ENCODE data around the gene TP53TG5.

Gene TP53TG5

DNA sequence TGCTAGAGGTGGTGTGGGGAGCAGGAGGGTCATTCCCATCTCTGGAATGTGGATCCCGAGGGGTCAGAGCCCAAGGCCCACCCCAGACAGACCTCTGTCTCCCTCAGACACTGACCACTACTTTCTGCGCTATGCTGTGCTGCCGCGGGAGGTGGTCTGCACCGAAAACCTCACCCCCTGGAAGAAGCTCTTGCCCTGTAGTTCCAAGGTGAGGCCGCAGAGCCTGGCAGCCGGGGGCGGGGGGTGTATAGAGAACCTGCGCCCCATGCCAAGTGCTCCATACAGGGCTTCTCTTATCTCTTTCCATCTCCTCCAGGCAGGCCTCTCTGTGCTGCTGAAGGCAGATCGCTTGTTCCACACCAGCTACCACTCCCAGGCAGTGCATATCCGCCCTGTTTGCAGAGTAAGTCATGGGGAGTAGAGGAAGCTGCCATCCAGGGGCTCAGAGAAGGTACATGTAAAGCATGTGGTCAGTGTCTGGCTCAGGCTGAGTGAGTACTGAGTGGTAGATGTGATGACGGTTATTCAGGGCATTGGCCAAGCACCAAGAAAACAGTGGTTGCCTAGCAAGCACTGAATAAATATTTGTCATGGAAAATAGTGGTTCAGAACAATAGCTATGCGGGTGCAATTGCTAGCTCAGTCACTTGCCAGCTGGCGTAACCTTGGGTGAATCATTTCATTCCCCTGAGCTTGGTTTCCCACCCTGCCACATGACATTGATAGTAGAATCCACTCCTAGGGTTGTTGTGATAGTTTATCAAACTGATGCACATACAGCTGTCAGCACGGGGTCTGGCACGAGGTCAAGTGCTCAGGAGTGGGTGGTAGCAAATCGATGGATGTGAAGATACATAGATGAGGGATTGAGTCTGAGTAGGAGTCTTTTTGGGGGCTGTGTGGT lies 41.3 kb upstream of the TP53TG5 start:
- no peak overlapping the region for H3K4me3 ChIP-seq (ENCODE audit: control insufficient read depth, low read depth, low read length)
- TF ChIP-seq, protein P1, sequence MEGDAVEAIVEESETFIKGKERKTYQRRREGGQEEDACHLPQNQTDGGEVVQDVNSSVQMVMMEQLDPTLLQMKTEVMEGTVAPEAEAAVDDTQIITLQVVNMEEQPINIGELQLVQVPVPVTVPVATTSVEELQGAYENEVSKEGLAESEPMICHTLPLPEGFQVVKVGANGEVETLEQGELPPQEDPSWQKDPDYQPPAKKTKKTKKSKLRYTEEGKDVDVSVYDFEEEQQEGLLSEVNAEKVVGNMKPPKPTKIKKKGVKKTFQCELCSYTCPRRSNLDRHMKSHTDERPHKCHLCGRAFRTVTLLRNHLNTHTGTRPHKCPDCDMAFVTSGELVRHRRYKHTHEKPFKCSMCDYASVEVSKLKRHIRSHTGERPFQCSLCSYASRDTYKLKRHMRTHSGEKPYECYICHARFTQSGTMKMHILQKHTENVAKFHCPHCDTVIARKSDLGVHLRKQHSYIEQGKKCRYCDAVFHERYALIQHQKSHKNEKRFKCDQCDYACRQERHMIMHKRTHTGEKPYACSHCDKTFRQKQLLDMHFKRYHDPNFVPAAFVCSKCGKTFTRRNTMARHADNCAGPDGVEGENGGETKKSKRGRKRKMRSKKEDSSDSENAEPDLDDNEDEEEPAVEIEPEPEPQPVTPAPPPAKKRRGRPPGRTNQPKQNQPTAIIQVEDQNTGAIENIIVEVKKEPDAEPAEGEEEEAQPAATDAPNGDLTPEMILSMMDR (IDR thresholded peaks at IDR 0.05; ENCODE audit: control insufficient read depth, insufficient read depth, low read depth, low read length, missing control alignments): no peak
- peak; percentile 93 for DNase-seq (ENCODE audit: low read depth)

DNA sequence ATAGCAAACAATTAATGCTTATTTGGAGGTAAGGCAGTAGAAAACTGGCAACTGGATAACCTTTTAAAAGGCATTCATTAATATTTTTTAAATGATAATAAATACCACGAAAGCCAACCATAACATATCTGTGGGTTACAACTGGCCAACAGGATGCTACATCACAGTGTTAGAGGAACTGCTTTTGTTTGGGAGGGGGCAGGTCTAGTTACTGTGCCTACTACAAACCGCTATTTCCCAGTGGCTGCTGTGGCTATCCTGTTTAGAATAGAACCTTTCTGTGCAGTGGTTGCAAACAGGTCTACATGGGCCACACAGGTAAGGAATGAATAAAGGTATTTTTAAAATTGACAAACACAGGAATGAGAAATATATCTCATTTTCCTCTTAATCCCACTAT lies 38.8 kb upstream of the TP53TG5 start:
- H3K4me3 ChIP-seq (ENCODE audit: control insufficient read depth, low read depth, low read length): peak overlapping the region; percentile 97
- DNase-seq (ENCODE audit: low read depth): no peak
- TF ChIP-seq, protein P1 (IDR thresholded peaks at IDR 0.05; ENCODE audit: control insufficient read depth, insufficient read depth, low read depth, low read length, missing control alignments): no peak

DNA sequence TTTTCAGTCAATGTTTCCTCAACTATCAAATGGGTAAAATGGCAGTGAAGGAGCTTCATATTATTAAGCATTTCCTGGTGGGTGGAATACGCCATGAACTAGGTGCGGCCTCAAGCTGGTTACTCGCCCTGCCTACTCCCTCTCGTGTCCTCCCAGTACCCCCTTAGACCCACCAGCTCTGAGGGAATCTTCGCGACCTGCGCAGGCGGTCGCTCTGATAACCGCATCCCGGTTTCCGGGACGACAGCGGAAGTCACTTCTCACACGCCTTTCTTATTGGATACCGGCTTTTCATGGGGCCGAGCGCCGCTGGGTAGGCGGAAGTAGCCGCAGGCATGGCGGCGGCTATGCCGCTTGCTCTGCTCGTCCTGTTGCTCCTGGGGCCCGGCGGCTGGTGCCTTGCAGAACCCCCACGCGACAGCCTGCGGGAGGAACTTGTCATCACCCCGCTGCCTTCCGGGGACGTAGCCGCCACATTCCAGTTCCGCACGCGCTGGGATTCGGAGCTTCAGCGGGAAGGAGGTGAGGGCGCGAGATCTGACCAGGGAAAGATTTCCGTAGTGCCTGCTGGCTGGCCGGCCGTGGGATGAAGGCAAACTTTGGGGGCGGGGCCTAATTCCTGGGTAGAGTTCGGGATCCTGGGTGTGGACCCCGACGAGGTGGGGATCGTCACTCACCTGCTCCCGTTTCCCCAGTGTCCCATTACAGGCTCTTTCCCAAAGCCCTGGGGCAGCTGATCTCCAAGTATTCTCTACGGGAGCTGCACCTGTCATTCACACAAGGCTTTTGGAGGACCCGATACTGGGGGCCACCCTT lies 37.9 kb upstream of the TP53TG5 start, which contains the start of gene PIGT:
Gene PIGT, plus strand, starts transcription at position 320 of the 816 bp plus-strand sequence. Its CDS starts 16 bp downstream, at position 336.
- peak within 1 kb of the TSS; percentile 97 for H3K4me3 ChIP-seq (ENCODE audit: control insufficient read depth, low read depth, low read length)
- peak; percentile 20 for DNase-seq (ENCODE audit: low read depth)
- TF ChIP-seq, protein P1 (IDR thresholded peaks at IDR 0.05; ENCODE audit: control insufficient read depth, insufficient read depth, low read depth, low read length, missing control alignments): no peak

DNA sequence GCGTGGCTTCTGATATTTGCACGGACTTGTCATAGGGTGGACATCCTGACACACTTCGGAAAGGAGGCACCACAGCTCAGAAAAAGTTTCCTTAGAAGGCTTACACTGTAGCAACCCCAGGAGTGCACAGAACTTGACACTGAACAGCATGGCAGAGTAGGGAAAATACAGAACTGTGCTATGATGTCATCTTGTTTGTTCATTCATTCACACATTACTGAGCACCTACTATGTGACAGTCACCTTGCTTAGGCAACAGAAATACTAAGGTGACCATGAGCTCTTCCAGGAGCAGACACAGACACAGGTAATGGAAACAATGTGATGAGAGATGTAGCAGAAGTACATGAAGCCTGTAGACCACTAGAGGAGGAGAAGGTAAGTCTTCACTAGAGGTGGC lies 35.4 kb upstream of the TP53TG5 start:
- no peak overlapping the region for H3K4me3 ChIP-seq (ENCODE audit: control insufficient read depth, low read depth, low read length)
- DNase-seq (ENCODE audit: low read depth): no peak
- TF ChIP-seq, protein P1 (IDR thresholded peaks at IDR 0.05; ENCODE audit: control insufficient read depth, insufficient read depth, low read depth, low read length, missing control alignments): no peak

DNA sequence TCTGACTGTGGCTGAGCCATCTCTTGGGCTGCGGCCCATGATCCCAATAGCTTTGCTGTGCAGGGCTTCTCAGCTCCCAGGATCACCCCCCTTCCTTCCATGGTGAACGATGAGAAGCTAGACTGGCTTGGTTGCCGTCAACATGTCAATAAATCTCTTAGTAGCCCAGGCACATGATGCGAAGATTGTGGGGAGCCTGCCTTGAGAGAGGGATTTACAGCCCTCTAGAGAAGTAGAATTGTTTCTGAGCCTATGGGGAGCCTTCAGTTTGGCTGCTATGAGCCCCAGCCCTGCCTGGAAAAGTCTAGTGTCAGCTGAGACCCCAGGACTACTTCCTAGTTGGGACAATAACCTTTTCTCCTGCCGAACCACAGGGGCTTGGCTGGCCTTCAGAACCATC lies 34.5 kb upstream of the TP53TG5 start:
- TF ChIP-seq, protein P1 (IDR thresholded peaks at IDR 0.05; ENCODE audit: control insufficient read depth, insufficient read depth, low read depth, low read length, missing control alignments): no peak
- H3K4me3 ChIP-seq (ENCODE audit: control insufficient read depth, low read depth, low read length): no peak overlapping the region
- DNase-seq (ENCODE audit: low read depth): no peak

DNA sequence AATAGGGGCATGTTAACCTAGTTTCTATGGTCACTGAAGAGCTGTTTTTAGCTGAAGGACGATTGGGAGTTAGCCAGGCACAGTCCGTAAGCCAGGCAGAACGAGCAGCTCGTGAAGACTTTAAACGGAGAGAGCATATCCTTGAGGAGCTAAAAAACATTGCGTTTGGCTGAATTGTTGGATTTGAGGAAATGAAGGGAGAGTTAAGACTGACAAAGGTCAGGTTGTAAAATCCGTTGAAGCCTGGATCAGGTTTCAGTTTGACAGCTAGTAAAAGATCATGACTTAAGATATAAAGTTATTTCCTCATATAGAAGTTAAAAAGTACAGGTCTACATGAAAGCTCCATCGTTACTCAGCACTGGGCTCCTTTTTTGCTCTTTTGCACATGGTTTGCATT lies 32.8 kb upstream of the TP53TG5 start:
- H3K4me3 ChIP-seq (ENCODE audit: control insufficient read depth, low read depth, low read length): no peak overlapping the region
- TF ChIP-seq, protein P1 (IDR thresholded peaks at IDR 0.05; ENCODE audit: control insufficient read depth, insufficient read depth, low read depth, low read length, missing control alignments): no peak
- DNase-seq (ENCODE audit: low read depth): no peak

All from AG09309 (cell line).